ENCODE data around the gene MAP2K6.

Gene MAP2K6

DNA sequence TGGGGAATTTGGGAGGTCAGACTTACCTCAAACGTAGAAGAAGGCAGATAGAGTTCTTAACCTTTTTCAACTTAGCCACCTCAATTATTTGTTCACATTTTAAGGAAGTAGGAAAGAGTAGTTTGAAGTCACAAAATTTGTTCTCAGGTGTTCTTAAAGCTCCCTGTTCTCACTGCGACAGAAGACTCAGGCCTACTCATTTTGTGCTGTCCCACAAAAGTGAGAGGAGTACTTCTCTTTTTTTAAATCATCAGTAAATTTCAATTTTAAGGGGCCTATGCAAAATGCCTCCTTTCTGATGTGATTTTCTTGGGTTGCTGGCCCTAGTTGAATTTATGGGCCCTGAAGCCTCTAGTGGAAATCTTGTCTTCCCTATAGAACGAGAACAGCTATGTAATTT is 133.4 kb downstream of the MAP2K6 start:
- TF ChIP-seq, protein P1, sequence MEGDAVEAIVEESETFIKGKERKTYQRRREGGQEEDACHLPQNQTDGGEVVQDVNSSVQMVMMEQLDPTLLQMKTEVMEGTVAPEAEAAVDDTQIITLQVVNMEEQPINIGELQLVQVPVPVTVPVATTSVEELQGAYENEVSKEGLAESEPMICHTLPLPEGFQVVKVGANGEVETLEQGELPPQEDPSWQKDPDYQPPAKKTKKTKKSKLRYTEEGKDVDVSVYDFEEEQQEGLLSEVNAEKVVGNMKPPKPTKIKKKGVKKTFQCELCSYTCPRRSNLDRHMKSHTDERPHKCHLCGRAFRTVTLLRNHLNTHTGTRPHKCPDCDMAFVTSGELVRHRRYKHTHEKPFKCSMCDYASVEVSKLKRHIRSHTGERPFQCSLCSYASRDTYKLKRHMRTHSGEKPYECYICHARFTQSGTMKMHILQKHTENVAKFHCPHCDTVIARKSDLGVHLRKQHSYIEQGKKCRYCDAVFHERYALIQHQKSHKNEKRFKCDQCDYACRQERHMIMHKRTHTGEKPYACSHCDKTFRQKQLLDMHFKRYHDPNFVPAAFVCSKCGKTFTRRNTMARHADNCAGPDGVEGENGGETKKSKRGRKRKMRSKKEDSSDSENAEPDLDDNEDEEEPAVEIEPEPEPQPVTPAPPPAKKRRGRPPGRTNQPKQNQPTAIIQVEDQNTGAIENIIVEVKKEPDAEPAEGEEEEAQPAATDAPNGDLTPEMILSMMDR (conservative IDR thresholded peaks at IDR 0.05; ENCODE audit: low read length), result no peak
- no peak for TF ChIP-seq EZH2phosphoT487 (IDR thresholded peaks at IDR 0.05; ENCODE audit: borderline replicate concordance)
- no peaks in the 10 kb centered on the region for H4K20me1 ChIP-seq (ENCODE audit: insufficient read depth, low read length, poor library complexity, severe bottlenecking)
- H3K9me3 ChIP-seq (ENCODE audit: insufficient read depth, low read depth, low read length), result no peaks in the 10 kb centered on the region
- no peak overlapping the region for H3K9ac ChIP-seq (ENCODE audit: low read depth, low read length, poor library complexity, severe bottlenecking)
- no peaks in the 10 kb centered on the region for H3K79me2 ChIP-seq (ENCODE audit: insufficient read depth, low read length)
- no peaks in the 10 kb centered on the region for H3K36me3 ChIP-seq (ENCODE audit: insufficient read depth, low read length)
- H2AFZ ChIP-seq (ENCODE audit: low read length), result no peak overlapping the region
- no peak overlapping the region for H3K4me2 ChIP-seq (ENCODE audit: low read depth, low read length, poor library complexity, severe bottlenecking)
- H3K27me3 ChIP-seq (ENCODE audit: insufficient read depth, low read length, poor library complexity, severe bottlenecking), result no peaks in the 10 kb centered on the region
- H3F3A ChIP-seq (ENCODE audit: low read depth), result no peaks in the 10 kb centered on the region
- H3K9me2 ChIP-seq (replicated peaks; ENCODE audit: low read depth, low read length), result no peaks in the 10 kb centered on the region
- H3K4me1 ChIP-seq (ENCODE audit: insufficient read depth, low read length, poor library complexity, severe bottlenecking), result no peaks in the 10 kb centered on the region
- no peak overlapping the region for H3K4me3 ChIP-seq (ENCODE audit: low read length, poor library complexity, severe bottlenecking)

DNA sequence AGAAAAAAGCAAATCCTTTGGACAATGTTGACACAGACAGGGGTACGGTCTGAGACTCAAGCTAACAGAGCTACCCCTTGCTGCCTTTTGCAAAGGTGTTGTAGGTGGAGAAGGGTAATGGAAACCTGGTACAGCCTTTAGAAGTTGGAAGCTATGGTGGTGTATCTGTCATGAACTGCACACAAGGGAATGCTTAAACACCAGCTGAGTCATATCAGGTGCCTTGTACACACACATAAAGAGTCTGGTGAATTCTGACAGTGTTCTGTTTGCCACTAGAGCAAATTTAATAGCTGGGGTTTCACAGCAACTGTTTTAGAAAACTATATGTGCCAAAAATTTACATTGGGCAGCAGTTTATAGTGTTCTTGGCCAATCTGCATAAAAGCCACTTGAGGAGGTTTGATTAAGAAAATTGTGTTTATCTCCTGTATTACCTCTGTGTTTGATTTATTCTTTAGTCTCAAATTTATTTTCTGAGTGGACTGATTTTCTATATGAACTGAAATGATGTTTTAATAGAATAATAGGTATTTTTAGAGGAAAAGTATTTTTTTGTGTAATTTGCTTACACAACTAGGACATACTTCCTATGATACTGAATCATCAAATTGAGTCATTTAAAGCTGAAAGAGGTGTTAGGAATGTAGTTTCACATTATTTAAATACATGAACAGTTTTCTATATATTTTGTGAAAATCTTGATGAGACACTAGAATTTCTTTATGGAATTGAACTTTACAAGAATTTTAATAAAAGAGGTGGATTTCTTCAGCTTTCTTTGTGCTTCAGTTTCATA is 136.9 kb downstream of the MAP2K6 start:
- Histone ChIP-seq H3K9me2 (replicated peaks; ENCODE audit: low read depth, low read length) (no peaks in the 10 kb centered on the region), H3K9me3 (ENCODE audit: insufficient read depth, low read depth, low read length) (no peaks in the 10 kb centered on the region), H3F3A (ENCODE audit: low read depth) (no peaks in the 10 kb centered on the region), H3K27me3 (ENCODE audit: insufficient read depth, low read length, poor library complexity, severe bottlenecking) (no peaks in the 10 kb centered on the region), H4K20me1 (ENCODE audit: insufficient read depth, low read length, poor library complexity, severe bottlenecking) (no peaks in the 10 kb centered on the region), H3K36me3 (ENCODE audit: insufficient read depth, low read length) (no peaks in the 10 kb centered on the region), H3K4me3 (ENCODE audit: low read length, poor library complexity, severe bottlenecking) (no peak overlapping the region), H3K79me2 (ENCODE audit: insufficient read depth, low read length) (no peaks in the 10 kb centered on the region), H3K4me1 (ENCODE audit: insufficient read depth, low read length, poor library complexity, severe bottlenecking) (no peaks in the 10 kb centered on the region), H2AFZ (ENCODE audit: low read length) (no peak overlapping the region), H3K4me2 (ENCODE audit: low read depth, low read length, poor library complexity, severe bottlenecking) (no peak overlapping the region), H3K9ac (ENCODE audit: low read depth, low read length, poor library complexity, severe bottlenecking) (no peak overlapping the region)
- no peak for TF ChIP-seq EZH2phosphoT487 (IDR thresholded peaks at IDR 0.05; ENCODE audit: borderline replicate concordance)
- TF ChIP-seq, protein P1 (conservative IDR thresholded peaks at IDR 0.05; ENCODE audit: low read length), result no peak

DNA sequence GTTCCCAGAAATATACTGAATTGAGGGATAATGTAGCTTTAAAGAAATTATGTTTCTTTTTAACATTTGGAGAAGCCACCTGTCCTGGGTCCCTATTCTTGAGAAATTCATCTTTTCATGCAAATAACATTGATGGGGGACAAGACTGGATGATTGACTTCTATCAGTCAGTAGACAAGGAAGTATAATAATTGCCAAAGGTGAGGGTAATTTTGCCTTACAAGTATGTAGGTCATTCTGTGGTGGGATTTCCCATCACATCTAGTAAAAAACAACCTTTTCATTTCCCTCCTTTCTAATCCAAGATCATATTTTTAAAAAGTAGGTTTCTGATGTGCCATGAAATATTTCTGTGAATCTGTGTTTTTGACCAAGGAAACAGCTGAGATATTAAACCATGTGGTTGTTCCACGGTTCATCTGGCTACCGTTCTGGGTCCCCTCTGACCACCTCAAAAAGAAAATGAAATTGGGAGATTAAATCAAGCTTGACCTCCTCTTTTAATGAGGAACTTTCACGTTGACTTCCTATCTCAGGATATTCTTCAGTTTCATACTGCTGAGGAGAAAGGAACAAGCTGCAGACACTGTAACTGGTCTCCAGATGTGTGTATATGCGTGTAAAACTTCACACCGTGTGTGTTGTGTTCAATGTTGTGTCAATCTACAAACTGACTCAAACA is 138.6 kb downstream of the MAP2K6 start:
- no peak for TF ChIP-seq EZH2phosphoT487 (IDR thresholded peaks at IDR 0.05; ENCODE audit: borderline replicate concordance)
- TF ChIP-seq, protein P1 (conservative IDR thresholded peaks at IDR 0.05; ENCODE audit: low read length), result no peak
- Histone ChIP-seq H2AFZ (ENCODE audit: low read length) (no peak overlapping the region), H3F3A (ENCODE audit: low read depth) (no peaks in the 10 kb centered on the region), H3K9me3 (ENCODE audit: insufficient read depth, low read depth, low read length) (no peaks in the 10 kb centered on the region), H3K4me1 (ENCODE audit: insufficient read depth, low read length, poor library complexity, severe bottlenecking) (no peaks in the 10 kb centered on the region), H3K9me2 (replicated peaks; ENCODE audit: low read depth, low read length) (no peaks in the 10 kb centered on the region), H4K20me1 (ENCODE audit: insufficient read depth, low read length, poor library complexity, severe bottlenecking) (no peaks in the 10 kb centered on the region), H3K4me2 (ENCODE audit: low read depth, low read length, poor library complexity, severe bottlenecking) (no peak overlapping the region), H3K4me3 (ENCODE audit: low read length, poor library complexity, severe bottlenecking) (no peak overlapping the region), H3K79me2 (ENCODE audit: insufficient read depth, low read length) (no peaks in the 10 kb centered on the region), H3K9ac (ENCODE audit: low read depth, low read length, poor library complexity, severe bottlenecking) (no peak overlapping the region), H3K36me3 (ENCODE audit: insufficient read depth, low read length) (no peaks in the 10 kb centered on the region), H3K27me3 (ENCODE audit: insufficient read depth, low read length, poor library complexity, severe bottlenecking) (no peaks in the 10 kb centered on the region)
